ENCODE measurements around the gene PKN1.

The PKN1 gene

GRCh38 chr19:14507704-14508542 is 74.8 kb downstream of the PKN1 start:
- no peak overlapping the region for H3K23ac ChIP-seq (ENCODE audit: low read length)
- H2BK5ac ChIP-seq (ENCODE audit: low read depth, low read length, poor library complexity): no peak overlapping the region
- H3K27me3 ChIP-seq (ENCODE audit: insufficient read depth, low read length): no peaks in the 10 kb centered on the region
- H2BK120ac ChIP-seq (ENCODE audit: insufficient read depth, low read length, poor library complexity): no peak overlapping the region
- no peaks in the 10 kb centered on the region for H3K36me3 ChIP-seq (ENCODE audit: control insufficient read depth in 1 of 2, insufficient read depth in 2 of 2, low read length in 2 of 2)
- H2AK5ac ChIP-seq (ENCODE audit: low read length): no peak overlapping the region
- no peak overlapping the region for H3K4ac ChIP-seq (ENCODE audit: low read depth, low read length)
- no peak overlapping the region for H3K14ac ChIP-seq (ENCODE audit: low read length)
- peaks cover 7 to 13% of the 10 kb centered on the region in 2 experiments for H3K4me1 ChIP-seq (ENCODE audit: control insufficient read depth in 1 of 2, insufficient read depth in 2 of 2, low read length in 2 of 2)
- no CpG with 5 or more reads among the region's 12 CpGs for WGBS (ENCODE audit: extremely low coverage, insufficient coverage, insufficient read length)
- no peak overlapping the region for H4K91ac ChIP-seq (ENCODE audit: low read depth, low read length)
- H3K4me2 ChIP-seq (ENCODE audit: low read length): no peak overlapping the region
- H2AFZ ChIP-seq (ENCODE audit: insufficient read depth, low read length, poor library complexity): no peak overlapping the region
- no peaks in the 10 kb centered on the region for H3K79me2 ChIP-seq (ENCODE audit: control insufficient read depth, insufficient read depth, low read length, poor library complexity)
- no peak overlapping the region for H2BK12ac ChIP-seq (ENCODE audit: low read length)
- no peak overlapping the region for H3K9ac ChIP-seq (ENCODE audit: low read length)
- H3K79me1 ChIP-seq (ENCODE audit: low read length): peaks cover 11% of the 10 kb centered on the region
- no peak overlapping the region for H4K8ac ChIP-seq (ENCODE audit: low read depth, low read length)
- no peak overlapping the region for H3K27ac ChIP-seq (ENCODE audit: low read depth, low read length)
- no peaks in the 10 kb centered on the region for H3K9me3 ChIP-seq (ENCODE audit: insufficient read depth, low read depth, low read length)
- no peak overlapping the region for H3K18ac ChIP-seq (ENCODE audit: low read length)
- H3K4me3 ChIP-seq (ENCODE audit: low read depth, low read length): no peak overlapping the region
- DNase-seq: peak; percentile 91 to 95
- no peak overlapping the region for H4K12ac ChIP-seq (ENCODE audit: low read depth, low read length)

GRCh38 chr19:14510311-14511228 is 77.5 kb downstream of the PKN1 start:
- peaks cover 13 to 17% of the 10 kb centered on the region in 2 experiments for H3K36me3 ChIP-seq (ENCODE audit: control insufficient read depth in 1 of 2, insufficient read depth in 2 of 2, low read length in 2 of 2)
- H3K18ac ChIP-seq (ENCODE audit: low read length): no peak overlapping the region
- H2BK12ac ChIP-seq (ENCODE audit: low read length): no peak overlapping the region
- H3K4me3 ChIP-seq (ENCODE audit: low read depth, low read length): no peak overlapping the region
- DNase-seq: peak; percentile 69 to 77
- no peaks in the 10 kb centered on the region for H3K9me3 ChIP-seq (ENCODE audit: insufficient read depth, low read depth, low read length)
- H3K4me2 ChIP-seq (ENCODE audit: low read length): no peak overlapping the region
- no peak overlapping the region for H3K14ac ChIP-seq (ENCODE audit: low read length)
- no peak overlapping the region for H4K8ac ChIP-seq (ENCODE audit: low read depth, low read length)
- WGBS (ENCODE audit: extremely low coverage, insufficient coverage, insufficient read length): no CpG with 5 or more reads among the region's 22 CpGs
- no peak overlapping the region for H2AFZ ChIP-seq (ENCODE audit: insufficient read depth, low read length, poor library complexity)
- no peak overlapping the region for H2AK5ac ChIP-seq (ENCODE audit: low read length)
- H3K27me3 ChIP-seq (ENCODE audit: insufficient read depth, low read length): no peaks in the 10 kb centered on the region
- H2BK120ac ChIP-seq (ENCODE audit: insufficient read depth, low read length, poor library complexity): no peak overlapping the region
- peaks cover 7% of the 10 kb centered on the region for H3K79me1 ChIP-seq (ENCODE audit: low read length)
- H4K12ac ChIP-seq (ENCODE audit: low read depth, low read length): no peak overlapping the region
- no peak overlapping the region for H2BK5ac ChIP-seq (ENCODE audit: low read depth, low read length, poor library complexity)
- H3K79me2 ChIP-seq (ENCODE audit: control insufficient read depth, insufficient read depth, low read length, poor library complexity): no peaks in the 10 kb centered on the region
- H3K4ac ChIP-seq (ENCODE audit: low read depth, low read length): no peak overlapping the region
- H3K9ac ChIP-seq (ENCODE audit: low read length): no peak overlapping the region
- no peak overlapping the region for H4K91ac ChIP-seq (ENCODE audit: low read depth, low read length)
- no peak overlapping the region for H3K27ac ChIP-seq (ENCODE audit: low read depth, low read length)
- no peak overlapping the region for H3K23ac ChIP-seq (ENCODE audit: low read length)
- H3K4me1 ChIP-seq (ENCODE audit: control insufficient read depth in 1 of 2, insufficient read depth in 2 of 2, low read length in 2 of 2): peaks cover 5 to 9% of the 10 kb centered on the region in 2 experiments

- H3K4me1 ChIP-seq (ENCODE audit: control insufficient read depth in 1 of 2, insufficient read depth in 2 of 2, low read length in 2 of 2): peaks cover 7% of the 10 kb centered on the region in 2 experiments
- H3K79me2 ChIP-seq (ENCODE audit: control insufficient read depth, insufficient read depth, low read length, poor library complexity): peaks cover 1% of the 10 kb centered on the region
- H3K27ac ChIP-seq (ENCODE audit: low read depth, low read length): no peak overlapping the region
- no peak overlapping the region for H3K23ac ChIP-seq (ENCODE audit: low read length)
- H3K79me1 ChIP-seq (ENCODE audit: low read length): peaks cover 2% of the 10 kb centered on the region
- no peak overlapping the region for H3K4me3 ChIP-seq (ENCODE audit: low read depth, low read length)
- no peak overlapping the region for H3K9ac ChIP-seq (ENCODE audit: low read length)
- no peak overlapping the region for H2BK12ac ChIP-seq (ENCODE audit: low read length)
- no peak overlapping the region for H3K14ac ChIP-seq (ENCODE audit: low read length)
- no peak overlapping the region for H3K4ac ChIP-seq (ENCODE audit: low read depth, low read length)
- H4K91ac ChIP-seq (ENCODE audit: low read depth, low read length): no peak overlapping the region
- DNase-seq: peak in 1 of 2 donors; percentile 53
- no peak overlapping the region for H2AFZ ChIP-seq (ENCODE audit: insufficient read depth, low read length, poor library complexity)
- H3K4me2 ChIP-seq (ENCODE audit: low read length): no peak overlapping the region
- H3K9me3 ChIP-seq (ENCODE audit: insufficient read depth, low read depth, low read length): no peaks in the 10 kb centered on the region
- H4K8ac ChIP-seq (ENCODE audit: low read depth, low read length): no peak overlapping the region
- no peak overlapping the region for H4K12ac ChIP-seq (ENCODE audit: low read depth, low read length)
- no CpG with 5 or more reads among the region's 4 CpGs for WGBS (ENCODE audit: extremely low coverage, insufficient coverage, insufficient read length)
- H2BK120ac ChIP-seq (ENCODE audit: insufficient read depth, low read length, poor library complexity): no peak overlapping the region
- H3K18ac ChIP-seq (ENCODE audit: low read length): no peak overlapping the region
- H3K36me3 ChIP-seq (ENCODE audit: control insufficient read depth in 1 of 2, insufficient read depth in 2 of 2, low read length in 2 of 2): peaks cover 20 to 23% of the 10 kb centered on the region in 2 experiments
- no peaks in the 10 kb centered on the region for H3K27me3 ChIP-seq (ENCODE audit: insufficient read depth, low read length)
- H2BK5ac ChIP-seq (ENCODE audit: low read depth, low read length, poor library complexity): no peak overlapping the region
- H2AK5ac ChIP-seq (ENCODE audit: low read length): no peak overlapping the region
These were observed 78.1 kb downstream of the PKN1 start for GRCh38 chr19:14511229-14511593.

GRCh38 chr19:14512406-14512961 is 79.4 kb downstream of the PKN1 start:
- Histone ChIP-seq H3K14ac (ENCODE audit: low read length) (no peak overlapping the region), H3K27me3 (ENCODE audit: insufficient read depth, low read length) (no peaks in the 10 kb centered on the region), H3K9ac (ENCODE audit: low read length) (no peak overlapping the region), H2BK5ac (ENCODE audit: low read depth, low read length, poor library complexity) (no peak overlapping the region), H2AK5ac (ENCODE audit: low read length) (no peak overlapping the region), H3K36me3 (ENCODE audit: control insufficient read depth in 1 of 2, insufficient read depth in 2 of 2, low read length in 2 of 2) (peaks cover 25 to 28% of the 10 kb centered on the region in 2 experiments), H3K9me3 (ENCODE audit: insufficient read depth, low read depth, low read length) (no peaks in the 10 kb centered on the region), H4K12ac (ENCODE audit: low read depth, low read length) (no peak overlapping the region), H4K91ac (ENCODE audit: low read depth, low read length) (no peak overlapping the region), H2AFZ (ENCODE audit: insufficient read depth, low read length, poor library complexity) (no peak overlapping the region), H3K79me1 (ENCODE audit: low read length) (peaks cover 2% of the 10 kb centered on the region), H3K18ac (ENCODE audit: low read length) (no peak overlapping the region), H3K4me3 (ENCODE audit: low read depth, low read length) (no peak overlapping the region), H3K79me2 (ENCODE audit: control insufficient read depth, insufficient read depth, low read length, poor library complexity) (peaks cover 13% of the 10 kb centered on the region), H3K4ac (ENCODE audit: low read depth, low read length) (no peak overlapping the region), H3K4me2 (ENCODE audit: low read length) (no peak overlapping the region), H4K8ac (ENCODE audit: low read depth, low read length) (no peak overlapping the region), H3K27ac (ENCODE audit: low read depth, low read length) (no peak overlapping the region), H2BK120ac (ENCODE audit: insufficient read depth, low read length, poor library complexity) (no peak overlapping the region), H2BK12ac (ENCODE audit: low read length) (no peak overlapping the region), H3K23ac (ENCODE audit: low read length) (no peak overlapping the region), H3K4me1 (ENCODE audit: control insufficient read depth in 1 of 2, insufficient read depth in 2 of 2, low read length in 2 of 2) (peaks cover 10 to 13% of the 10 kb centered on the region in 2 experiments)
- peak; percentile 53 to 66 for DNase-seq
- no CpG with 5 or more reads among the region's 14 CpGs for WGBS (ENCODE audit: extremely low coverage, insufficient coverage, insufficient read length)

Data from trophoblast cell (in vitro differentiated cells and primary cell).